Muscle of arm (tissue), 12 donors: ENCODE results near the gene JSRP1. TPM values are rescaled to one million over a fixed set of nuclear protein-coding genes. Genes with fewer than 3 reads are reported as not detected.

Source experiments
- DNase-seq: peaks from one replicate; pipeline ENCODE4 v3.0.0-alpha.2; 2013
- polyA plus RNA-seq, 12 donors: library from polyadenylated mRNA; unstranded; fragments of 120-200 nt; gene quantifications; one replicate each; pipeline ENCODE4 v1.2.1, GENCODE V29; 2013; ENCODE audit not compliant: insufficient read length in 12 of 12

The JSRP1 gene
- polyA plus RNA-seq, 12 donors: 28.5 to 107 (median 53.7) TPM; not detected in 1

DNA sequence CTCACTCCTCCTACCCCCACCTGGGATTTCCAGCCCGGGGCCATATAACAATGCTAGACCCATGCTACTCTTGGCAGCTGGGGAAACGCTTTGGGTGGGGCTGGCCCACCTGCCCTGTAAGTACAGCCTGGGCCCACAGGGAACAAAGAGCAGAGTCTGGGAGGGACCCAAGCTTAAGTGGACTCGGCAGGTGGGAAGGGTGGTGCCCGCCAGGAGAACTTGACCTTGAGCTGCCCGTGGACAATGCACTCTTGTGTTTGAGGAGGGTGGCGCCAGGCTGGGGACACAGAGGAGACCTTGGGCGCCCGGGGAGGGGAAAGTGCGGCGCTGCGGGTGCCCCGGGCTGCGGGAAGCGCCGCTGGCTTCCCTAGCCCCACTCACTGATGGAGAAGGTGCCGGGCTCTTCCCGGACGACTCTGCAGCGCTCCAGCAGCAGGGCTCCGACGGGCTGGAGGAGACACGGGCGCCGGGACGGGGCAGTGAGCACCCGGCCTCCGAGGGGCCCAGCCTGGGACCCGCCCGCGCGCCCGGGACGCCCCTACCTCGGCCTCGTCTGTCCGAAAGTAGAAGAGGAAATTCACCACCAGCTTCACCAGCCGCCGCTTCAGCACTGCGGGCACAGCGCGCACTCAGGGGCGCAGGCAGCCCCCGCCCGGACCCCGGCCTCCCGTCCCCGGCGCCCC lies 20.7 kb downstream of the JSRP1 start:
- no peak for DNase-seq

- DNase-seq: no peak
Observed at GRCh38 chr19:2234996-2235380, 21.2 kb downstream of the JSRP1 start.

DNA sequence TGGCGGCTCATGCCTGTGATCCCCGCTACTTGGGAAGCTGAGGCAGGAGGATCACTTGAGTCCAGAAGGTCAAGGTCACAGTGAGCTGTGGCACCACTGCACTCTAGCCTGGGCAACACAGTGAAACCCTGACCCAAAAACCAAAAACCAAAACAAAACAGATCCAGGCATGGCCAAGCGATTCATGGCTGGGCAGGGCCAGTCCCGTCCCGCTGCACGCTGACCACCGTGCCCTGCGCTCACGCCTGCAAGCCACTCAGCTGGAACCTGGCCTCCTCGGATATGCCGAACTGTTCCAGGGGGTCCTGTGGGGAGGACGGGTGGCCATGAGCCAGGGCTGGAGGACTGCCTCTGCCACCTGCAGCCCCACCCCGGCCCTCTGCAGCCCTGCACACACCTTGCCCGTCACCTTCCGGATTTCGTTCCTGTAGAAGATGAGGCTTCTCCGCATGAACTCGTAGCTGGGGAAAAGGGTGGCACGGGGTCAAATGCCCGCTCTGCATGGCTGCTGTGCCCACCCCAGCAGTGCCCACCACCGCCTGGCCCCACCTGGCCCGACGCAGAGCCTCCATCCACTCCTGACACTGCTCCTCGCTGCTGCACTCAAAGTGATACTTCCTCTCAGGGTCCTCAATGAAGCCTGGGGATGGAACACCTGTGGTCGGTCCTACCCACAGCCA lies 22.5 kb downstream of the JSRP1 start:
- no peak for DNase-seq

DNA sequence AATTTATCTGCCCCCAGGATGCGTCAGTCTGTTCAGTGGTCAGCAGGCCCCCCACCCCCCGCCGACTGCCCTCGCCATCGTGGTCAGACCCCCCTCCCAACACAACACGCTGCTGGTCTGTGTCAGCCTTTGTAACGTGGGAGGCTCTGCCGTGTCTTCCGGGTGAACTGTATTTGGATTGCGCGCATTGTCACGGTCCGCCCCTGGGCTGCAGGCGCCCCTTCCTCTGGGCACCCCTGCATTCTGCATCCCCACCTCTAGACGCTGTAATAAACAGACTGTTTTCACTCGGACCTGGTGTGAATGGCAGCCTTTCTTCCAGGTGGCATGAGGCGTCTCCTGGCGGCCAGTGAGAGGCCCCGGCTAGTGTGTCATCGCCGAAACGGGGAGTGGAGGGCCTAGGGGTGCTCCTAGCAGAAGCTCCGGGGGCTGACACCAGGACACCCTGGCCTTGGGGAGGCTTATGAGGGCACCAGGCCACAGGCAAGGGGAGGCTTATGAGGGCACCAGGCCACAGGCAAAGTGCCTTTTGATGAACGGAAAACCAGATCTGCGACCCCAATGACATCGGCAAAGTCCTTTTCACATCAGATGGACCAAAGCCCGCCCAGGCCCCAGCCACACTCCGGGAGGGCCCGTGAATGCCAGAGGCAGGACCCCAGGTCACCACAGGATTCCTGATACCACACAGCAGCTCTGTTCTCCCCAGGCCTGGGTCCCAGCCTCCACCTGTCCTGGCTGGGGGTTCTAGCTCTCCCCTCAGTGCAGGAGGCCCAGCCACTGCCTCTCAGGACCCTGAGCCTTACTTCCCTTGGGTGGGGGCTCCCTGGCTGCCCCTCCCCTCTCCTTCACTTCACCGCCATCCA lies 23.7 kb downstream of the JSRP1 start:
- no peak for DNase-seq

GRCh38 chr19:2231621-2232221 lies 24.5 kb downstream of the JSRP1 start:
- DNase-seq: no peak

DNA sequence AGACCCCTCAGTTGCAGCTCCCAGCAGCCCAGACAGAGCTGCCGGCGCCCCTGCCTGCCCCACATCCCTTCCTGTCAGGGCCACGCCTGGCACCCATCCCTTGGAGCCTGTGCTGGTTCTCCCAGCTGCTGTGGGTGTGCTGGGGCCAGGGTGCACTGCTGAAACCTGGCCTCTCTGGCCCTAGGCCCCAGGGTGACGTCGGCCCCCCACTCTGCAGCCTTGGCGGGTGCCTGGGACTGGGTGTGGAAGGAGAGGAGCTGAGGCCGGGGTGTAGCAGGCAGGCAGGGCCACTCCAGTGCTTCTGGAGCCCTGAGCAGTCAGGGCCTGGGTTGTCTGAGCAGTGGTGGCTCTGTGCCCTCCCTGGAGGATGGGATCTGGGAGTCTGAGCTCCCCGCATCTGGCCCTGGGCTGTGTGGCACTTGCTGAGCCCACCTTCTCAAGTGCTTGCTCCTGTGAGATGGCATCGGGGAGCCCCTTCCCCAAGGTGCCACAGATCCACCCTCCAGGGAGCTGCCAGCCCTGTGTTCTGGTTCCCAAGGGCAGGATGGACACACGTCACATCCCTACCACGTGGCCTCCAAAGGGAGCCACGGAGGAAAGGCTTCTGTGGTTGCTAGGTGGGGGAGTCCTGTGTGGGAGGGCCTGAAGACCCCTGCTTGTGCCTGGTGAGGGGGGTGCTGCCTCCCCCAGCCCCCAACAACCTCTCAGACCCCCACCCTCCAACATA lies 25.2 kb downstream of the JSRP1 start:
- no peak for DNase-seq

DNA sequence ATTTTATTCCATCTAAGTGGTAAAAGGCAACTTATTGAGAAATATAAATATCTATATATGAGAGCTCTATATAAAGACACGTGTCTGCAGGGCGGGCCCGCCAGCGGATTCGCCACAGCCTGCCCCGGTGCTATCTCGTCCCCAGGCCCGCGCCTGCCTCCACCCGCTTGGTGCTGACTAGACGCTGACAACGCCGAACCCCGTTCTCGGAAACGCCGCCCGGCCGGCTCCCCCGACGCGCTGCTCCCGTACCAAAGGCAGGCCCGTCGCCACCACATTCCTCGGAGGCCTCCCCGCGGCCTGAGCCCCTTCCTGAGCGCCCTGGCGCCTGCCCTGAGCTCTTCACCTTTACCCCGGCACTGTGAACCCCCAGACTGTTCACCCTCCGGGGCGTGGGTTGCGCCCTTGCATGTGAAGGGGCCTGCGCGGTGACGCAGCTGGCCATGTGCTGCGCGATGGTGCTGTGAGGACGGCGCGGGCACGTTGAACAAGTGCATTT lies 26.1 kb downstream of the JSRP1 start:
- no peak for DNase-seq

DNA sequence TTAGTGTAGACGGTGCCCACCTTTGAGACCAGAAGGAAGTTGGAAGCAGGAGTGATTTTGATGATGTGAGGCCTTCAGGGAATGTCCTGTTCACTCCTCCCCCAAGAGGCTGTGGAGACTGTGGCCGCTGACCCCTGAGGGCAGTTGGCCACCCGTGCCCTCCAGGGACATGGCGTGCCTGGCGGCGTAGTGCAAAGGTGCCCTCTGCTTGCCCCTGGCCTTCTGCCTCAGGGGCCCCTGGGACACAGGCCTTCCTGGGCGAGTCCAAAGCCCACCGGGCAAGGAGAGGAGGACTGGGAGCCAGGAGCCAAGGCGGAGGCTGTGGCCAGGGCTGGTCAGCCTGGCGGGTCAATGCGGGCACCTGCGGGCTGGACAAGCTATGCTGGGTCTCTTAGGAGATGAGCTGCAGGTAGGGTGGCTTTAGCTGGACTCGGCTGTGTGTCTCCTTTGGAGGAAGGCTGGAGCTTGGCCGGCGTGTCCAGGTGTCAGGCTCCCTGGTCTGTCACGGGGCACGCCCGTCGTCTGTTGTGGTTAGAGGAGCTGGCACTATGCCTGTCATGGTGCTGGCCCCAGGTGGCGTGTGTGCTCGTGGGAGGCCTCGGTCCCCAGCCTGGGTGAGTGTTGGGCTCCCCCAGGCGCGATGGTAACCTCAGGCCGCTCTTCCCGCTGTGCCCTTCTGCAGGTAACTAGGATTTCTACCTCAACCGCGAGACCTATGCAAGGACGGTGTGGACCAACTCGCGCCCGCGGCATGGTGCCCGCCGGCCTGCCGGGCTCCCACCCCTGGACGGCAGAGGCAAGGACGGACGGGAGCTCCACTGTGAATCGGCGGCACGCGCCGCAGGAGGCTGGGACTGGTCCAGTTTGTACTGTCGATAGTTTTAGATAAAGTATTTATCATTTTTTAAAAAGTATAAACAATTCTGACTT lies 26.8 kb downstream of the JSRP1 start:
- DNase-seq: no peak

DNA sequence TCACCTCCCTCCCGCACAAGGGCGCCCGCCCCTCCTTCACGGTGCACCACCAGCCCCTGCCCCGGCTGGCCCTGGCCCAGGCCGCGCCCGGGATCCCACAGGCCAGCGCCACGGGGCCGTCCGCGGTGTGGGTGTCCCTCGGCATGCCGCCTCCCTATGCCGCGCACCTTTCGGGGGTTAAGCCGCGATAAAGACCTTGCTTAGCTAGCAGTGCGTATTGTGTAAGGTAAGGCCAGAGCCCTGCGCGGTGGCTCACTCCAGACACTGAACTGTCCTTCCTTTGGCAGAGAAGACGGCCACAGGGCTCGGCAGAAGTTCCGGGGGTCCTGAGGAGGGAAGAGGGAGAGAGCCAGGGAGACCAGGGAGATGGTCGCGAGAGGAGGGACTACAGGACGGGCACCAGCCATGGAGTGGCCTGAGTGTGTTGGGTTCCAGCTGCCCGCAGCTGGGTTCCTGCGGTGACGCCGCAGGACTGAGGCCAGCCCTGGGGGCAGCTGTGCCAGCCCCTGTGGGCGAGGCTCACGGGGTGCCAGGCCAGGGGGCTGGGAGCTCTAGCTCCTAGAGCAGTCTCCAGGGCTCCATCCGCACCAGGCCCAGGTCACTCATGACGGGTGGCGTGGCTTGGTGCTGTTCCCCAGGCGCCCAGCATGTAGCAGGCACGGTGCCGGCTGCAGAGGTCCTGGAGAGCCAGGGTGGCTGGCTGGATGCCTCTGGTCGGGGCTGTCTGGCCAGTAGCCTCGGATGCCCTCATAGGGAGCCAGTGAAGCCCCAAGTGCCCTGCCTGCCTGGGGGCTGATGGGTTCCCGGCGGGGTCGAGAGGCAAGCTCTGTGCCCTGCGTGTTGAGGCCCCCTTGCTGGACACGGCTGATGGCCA lies 27.8 kb downstream of the JSRP1 start:
- no peak for DNase-seq

- DNase-seq: no peak
Observed at GRCh38 chr19:2227415-2228156, 28.6 kb downstream of the JSRP1 start.

GRCh38 chr19:2226840-2227360 lies 29.3 kb downstream of the JSRP1 start:
- no peak for DNase-seq

- no peak for DNase-seq
Observed at GRCh38 chr19:2226051-2226839, 30.0 kb downstream of the JSRP1 start.

- no peak for DNase-seq
Observed at GRCh38 chr19:2225415-2226050, 30.7 kb downstream of the JSRP1 start.

DNA sequence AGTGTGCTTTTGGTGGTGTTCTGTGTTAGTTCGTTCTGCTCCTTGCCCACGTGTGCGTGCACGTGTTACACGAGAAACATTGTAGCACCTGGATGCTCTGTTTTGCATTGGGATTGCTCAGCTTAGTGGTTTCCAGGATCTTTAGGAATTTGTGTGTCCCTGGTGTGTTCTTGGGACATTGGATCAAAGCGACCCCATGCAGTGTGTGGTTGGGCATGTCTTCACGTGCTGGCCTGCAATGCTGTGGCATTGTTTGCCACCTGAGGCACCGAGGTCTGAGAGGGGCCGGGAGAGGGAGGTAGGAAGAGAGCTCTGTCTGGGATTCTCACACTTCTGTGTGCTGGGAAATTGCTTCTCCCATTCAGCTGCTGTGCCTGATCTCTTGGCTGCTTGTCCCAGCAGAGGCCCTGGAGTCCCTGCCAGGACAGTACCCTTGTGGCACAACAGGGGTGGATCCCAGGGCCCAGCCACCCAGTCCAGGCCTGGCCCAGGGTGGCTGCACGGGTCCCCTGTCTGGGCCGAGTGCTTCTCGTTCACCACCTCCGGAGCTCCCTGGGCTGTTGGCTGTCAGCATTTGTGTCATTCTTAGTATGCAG lies 31.4 kb downstream of the JSRP1 start:
- no peak for DNase-seq

DNA sequence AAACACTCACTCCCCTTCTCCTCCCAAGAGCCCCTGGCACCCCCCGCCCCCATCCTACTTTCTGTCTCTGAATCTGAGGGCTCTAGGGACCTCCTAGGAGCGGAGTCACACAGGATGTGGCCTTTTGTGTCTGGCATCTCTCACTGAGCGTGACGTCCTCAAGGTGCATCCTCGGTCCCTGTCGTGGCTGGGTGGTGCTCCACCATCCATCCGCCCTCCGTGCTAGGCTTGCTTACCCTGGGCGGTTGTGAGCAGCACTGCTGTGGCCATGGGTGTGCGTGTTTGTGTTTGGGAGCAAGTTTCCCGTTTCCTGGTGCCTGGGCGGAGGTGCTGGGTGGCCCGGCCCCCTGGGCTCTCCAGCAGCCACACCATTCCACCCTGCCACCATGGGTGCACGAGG lies 32.3 kb downstream of the JSRP1 start:
- no peak for DNase-seq

DNA sequence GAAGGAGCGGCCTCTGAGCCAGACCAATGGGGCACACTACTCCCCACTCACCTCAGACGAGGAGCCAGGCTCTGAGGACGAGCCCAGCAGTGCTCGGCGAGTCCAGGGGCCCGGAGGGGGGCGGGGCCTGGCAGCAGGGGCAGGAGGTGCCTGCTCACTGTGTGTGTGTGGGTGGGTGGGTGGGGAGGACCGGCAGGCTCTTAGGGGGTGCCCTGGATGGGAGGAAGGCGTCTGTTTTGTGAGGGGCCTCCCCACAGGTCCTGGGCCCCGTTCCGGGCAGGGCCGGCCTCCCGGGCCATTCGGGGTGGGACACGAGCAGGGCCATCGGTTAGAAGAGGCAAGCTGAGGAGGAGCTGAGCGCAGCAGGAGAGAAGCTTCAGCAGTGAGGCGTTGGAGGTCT lies 32.8 kb downstream of the JSRP1 start:
- no peak for DNase-seq
